Heart left ventricle (tissue), 13 donors: Measurements from ENCODE around the gene NDRG4.

Experiments used
- POLR2A ChIP-seq, 2 donors: fragments of 450-650 bp; IDR thresholded peaks; one replicate each; pipeline ENCODE4 v1.6.1; 2017; ENCODE audit warnings: antibody characterized with exemption in 2 of 2, mild to moderate bottlenecking in 2 of 2, moderate library complexity in 2 of 2
- TF ChIP-seq, protein P1 (sequence below), 12 donors: fragments of 200-600 bp; sonication (generic) in 4 of 12; IDR thresholded peaks; one replicate each; pipeline versions ENCODE4 v1.5.0 to v1.8.0; 2018 to 2022; ENCODE audit warnings: antibody characterized with exemption in 12 of 12, mild to moderate bottlenecking in 5 of 12
- donor health status: ischemic (EF 13 %, LVEDD 7.1; RV severe dilation, severe dysfunction).
- donor health status: DM: no; HTN: yes; CAD: no.
- donor health status: DM: no; HTN: no; CAD: no.
- donor health status: ischemic (EF 25% LVEDD 6.9; RV normal size, moderate dysfunction).
- donor health status: ischemic (EF 25% LVEDD 5.7; RV mildly dilated, moderate dysfunction).
- donor health status: ischemic (EF 35%, LVEDD 5.7; RV mildly dilated, moderate dysfunction).
- donor health status: nonischemic (EF 11% LVEDD 7.7; RV severe dilation, severe dysfunction).
- donor health status: DM: yes; HTN: yes; CAD: no.
- donor health status: PGD.
- donor health status: ischemic (EF 29% LVEDD 5.4; RV normal size, mild dysfunction).
- donor health status: nonischemic (EF 23%, LVEDD 6.1; RV moderate dilation, normal function).

DNA sequence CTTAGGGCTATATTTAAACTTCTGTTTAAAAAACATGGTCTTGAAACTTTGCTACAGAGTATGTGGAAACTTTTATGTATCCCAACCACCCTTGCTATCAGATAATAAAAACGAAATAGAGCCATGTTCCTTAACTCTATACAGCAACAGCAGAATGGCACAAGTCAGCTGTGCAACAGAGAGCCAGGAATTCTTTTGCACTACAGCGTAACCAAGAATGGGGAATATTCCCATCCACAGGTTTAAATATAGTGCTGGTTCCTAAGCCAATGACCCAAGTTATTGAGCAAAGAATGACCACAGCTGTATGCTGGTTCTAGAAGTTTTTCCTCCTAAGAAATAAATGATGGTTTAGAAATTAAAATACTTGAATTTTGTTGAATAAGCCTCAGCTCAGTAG lies 48.4 kb downstream of the NDRG4 start:
- TF ChIP-seq, protein P1, sequence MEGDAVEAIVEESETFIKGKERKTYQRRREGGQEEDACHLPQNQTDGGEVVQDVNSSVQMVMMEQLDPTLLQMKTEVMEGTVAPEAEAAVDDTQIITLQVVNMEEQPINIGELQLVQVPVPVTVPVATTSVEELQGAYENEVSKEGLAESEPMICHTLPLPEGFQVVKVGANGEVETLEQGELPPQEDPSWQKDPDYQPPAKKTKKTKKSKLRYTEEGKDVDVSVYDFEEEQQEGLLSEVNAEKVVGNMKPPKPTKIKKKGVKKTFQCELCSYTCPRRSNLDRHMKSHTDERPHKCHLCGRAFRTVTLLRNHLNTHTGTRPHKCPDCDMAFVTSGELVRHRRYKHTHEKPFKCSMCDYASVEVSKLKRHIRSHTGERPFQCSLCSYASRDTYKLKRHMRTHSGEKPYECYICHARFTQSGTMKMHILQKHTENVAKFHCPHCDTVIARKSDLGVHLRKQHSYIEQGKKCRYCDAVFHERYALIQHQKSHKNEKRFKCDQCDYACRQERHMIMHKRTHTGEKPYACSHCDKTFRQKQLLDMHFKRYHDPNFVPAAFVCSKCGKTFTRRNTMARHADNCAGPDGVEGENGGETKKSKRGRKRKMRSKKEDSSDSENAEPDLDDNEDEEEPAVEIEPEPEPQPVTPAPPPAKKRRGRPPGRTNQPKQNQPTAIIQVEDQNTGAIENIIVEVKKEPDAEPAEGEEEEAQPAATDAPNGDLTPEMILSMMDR (IDR thresholded peaks at IDR 0.05): no peak
- no peak for TF ChIP-seq POLR2A (IDR thresholded peaks at IDR 0.05)
